ENCODE measurements around the gene DIABLO. TPM values are rescaled to one million over a fixed set of nuclear protein-coding genes. Genes with fewer than 3 reads are reported as not detected.

Gene DIABLO
- total RNA-seq, 1 experiment from 2014 or later, result 47.9 TPM

- Histone ChIP-seq H3K9me2 (ENCODE audit: insufficient read depth) (no peaks in the 10 kb centered on the region), H3K36me3 (ENCODE audit: low read depth) (no peaks in the 10 kb centered on the region), H3K9me3 (ENCODE audit: insufficient read depth, low read depth) (peaks cover 5% of the 10 kb centered on the region; the same call in 1 of the 2 replicates), H3F3A (ENCODE audit: insufficient read depth, low read depth) (no peaks in the 10 kb centered on the region), H4K20me1 (ENCODE audit: insufficient read depth) (no peaks in the 10 kb centered on the region), H3K4me2 (no peak overlapping the region), H3K79me2 (ENCODE audit: low read depth) (no peaks in the 10 kb centered on the region), H3K4me3 (no peak overlapping the region), H3K27ac (no peak overlapping the region), H3K27me3 (ENCODE audit: insufficient read depth, low read depth) (no peaks in the 10 kb centered on the region), H3K4me1 (replicated peaks; ENCODE audit: insufficient read depth) (no peaks in the 10 kb centered on the region), H2AFZ (no peak overlapping the region)
- DNase-seq, result no peak
- ChIA-PET POLR2A (ENCODE audit: unreplicated experiment) (no interaction called here), CTCF (no interaction called here)
- no peak for TF ChIP-seq EZH2 (IDR thresholded peaks at IDR 0.05; ENCODE audit: low read depth)
- no peak for TF ChIP-seq CTCF (conservative IDR thresholded peaks at IDR 0.05)
- intact Hi-C loops (cut with micrococcal nuclease; ENCODE audit: unreplicated experiment), result no loop called here
- no TSS peak for BruUV-seq (replicated peaks)
These were observed 33.4 kb downstream of the DIABLO start for GRCh38 chr12:122192441-122192840.

GRCh38 chr12:122190842-122191668, 34.8 kb downstream of the DIABLO start:
- BruUV-seq (replicated peaks), result no TSS peak
- Histone ChIP-seq H3K79me2 (ENCODE audit: low read depth) (no peaks in the 10 kb centered on the region), H3K27ac (no peak overlapping the region), H3K27me3 (ENCODE audit: insufficient read depth, low read depth) (no peaks in the 10 kb centered on the region), H3K4me1 (replicated peaks; ENCODE audit: insufficient read depth) (no peaks in the 10 kb centered on the region), H3K4me2 (no peak overlapping the region), H3K9me2 (ENCODE audit: insufficient read depth) (no peaks in the 10 kb centered on the region), H3K9me3 (ENCODE audit: insufficient read depth, low read depth) (peaks cover 5% of the 10 kb centered on the region; the same call in 1 of the 2 replicates), H3F3A (ENCODE audit: insufficient read depth, low read depth) (no peaks in the 10 kb centered on the region), H2AFZ (no peak overlapping the region), H3K4me3 (no peak overlapping the region), H3K36me3 (ENCODE audit: low read depth) (no peaks in the 10 kb centered on the region), H4K20me1 (ENCODE audit: insufficient read depth) (no peaks in the 10 kb centered on the region)
- ChIA-PET CTCF (interaction anchor here (0.6 to 0.9 kb wide), 5 partner anchors 34 to 646 kb away, joined by 4 to 9 read pairs (median 5); no protein-coding TSS in a partner anchor), POLR2A (ENCODE audit: unreplicated experiment) (interaction anchor here (0.6 kb wide), 1 partner anchor 20 kb away, joined by 19 read pairs; no protein-coding TSS in a partner anchor)
- DNase-seq, result peak; percentile 57 to 77
- peak; percentile 82 for TF ChIP-seq CTCF (conservative IDR thresholded peaks at IDR 0.05)
- TF ChIP-seq EZH2 (IDR thresholded peaks at IDR 0.05; ENCODE audit: low read depth), result no peak
- intact Hi-C loops (cut with micrococcal nuclease; ENCODE audit: unreplicated experiment), result loop anchor here (1.0 to 2.0 kb wide), 3 partner anchors 60 to 396 kb away; no protein-coding TSS in a partner anchor

GRCh38 chr12:122189626-122190475, 36.0 kb downstream of the DIABLO start:
- BruUV-seq (replicated peaks), result no TSS peak
- POLR2A ChIA-PET (ENCODE audit: unreplicated experiment), result no interaction called here
- Histone ChIP-seq H3K79me2 (ENCODE audit: low read depth) (no peaks in the 10 kb centered on the region), H3K4me3 (no peak overlapping the region), H3K36me3 (ENCODE audit: low read depth) (no peaks in the 10 kb centered on the region), H2AFZ (no peak overlapping the region), H3F3A (ENCODE audit: insufficient read depth, low read depth) (no peaks in the 10 kb centered on the region), H4K20me1 (ENCODE audit: insufficient read depth) (no peaks in the 10 kb centered on the region), H3K4me2 (no peak overlapping the region), H3K9me3 (ENCODE audit: insufficient read depth, low read depth) (0 out of 2 replicates have a peak, but pooled peaks cover 2% of the 10 kb centered on the region), H3K27me3 (ENCODE audit: insufficient read depth, low read depth) (no peaks in the 10 kb centered on the region), H3K4me1 (replicated peaks; ENCODE audit: insufficient read depth) (no peaks in the 10 kb centered on the region), H3K9me2 (ENCODE audit: insufficient read depth) (no peaks in the 10 kb centered on the region), H3K27ac (no peak overlapping the region)
- CTCF ChIA-PET, result interaction anchor here (0.6 to 0.7 kb wide), 2 partner anchors 127 to 274 kb away, joined by 4 read pairs; no protein-coding TSS in a partner anchor
- TF ChIP-seq CTCF (conservative IDR thresholded peaks at IDR 0.05), result no peak
- TF ChIP-seq EZH2 (IDR thresholded peaks at IDR 0.05; ENCODE audit: low read depth), result no peak
- intact Hi-C loops (cut with micrococcal nuclease; ENCODE audit: unreplicated experiment), result loop anchor here (2.0 kb wide), 1 partner anchor 395 kb away; no protein-coding TSS in a partner anchor
- DNase-seq, result no peak

Measured in PC-9 (cell line).